Epithelial cell of proximal tubule (primary cell): Measurements from ENCODE around the gene RNF145. TPM values are rescaled to one million over a fixed set of nuclear protein-coding genes. Genes with fewer than 3 reads are reported as not detected.
"Not testable (repeated sequence)": the region's sequence is repeated elsewhere in the genome, so short reads cannot be mapped to it uniquely, and the experiment has no call there.

ENCODE experiments used
- DNase-seq: peaks from one replicate; pipeline ENCODE4 v3.0.0-alpha.2; 2011; ENCODE audit warnings: low read depth
- H3K4me3 ChIP-seq: 2 replicates; pipeline ENCODE4 v1.5.1; 2011; ENCODE audit warnings: low read depth, mild to moderate bottlenecking, low read length
- CTCF ChIP-seq: conservative IDR thresholded peaks from 2 replicates; pipeline ENCODE4 v1.5.1; 2012; ENCODE audit warnings: low read depth, mild to moderate bottlenecking, low read length
- total RNA-seq: library from RNA; depleted of rRNA; stranded (reverse); fragments of >200 nt; gene quantifications from 2 replicates; pipeline ENCODE4 v1.2.3, GENCODE V29; 2015

Gene RNF145
- total RNA-seq, 1 donor from 2014 or later: 71.4 TPM

GRCh38 chr5:159131951-159132350, 77.4 kb downstream of the RNF145 start:
- H3K4me3 ChIP-seq: no peak overlapping the region
- DNase-seq: no peak
- TF ChIP-seq CTCF: no peak

- DNase-seq: no peak
- no peak overlapping the region for H3K4me3 ChIP-seq
- TF ChIP-seq CTCF: no peak
Measured at GRCh38 chr5:159130871-159131270, 78.5 kb downstream of the RNF145 start.

GRCh38 chr5:159128070-159128541, 81.2 kb downstream of the RNF145 start:
- DNase-seq: no peak
- no peak overlapping the region for H3K4me3 ChIP-seq
- no peak for TF ChIP-seq CTCF

- H3K4me3 ChIP-seq: no peak overlapping the region
- DNase-seq: no peak
- TF ChIP-seq CTCF: no peak
Measured at GRCh38 chr5:159123700-159124099, 85.7 kb downstream of the RNF145 start.

- TF ChIP-seq CTCF: no peak
- DNase-seq: no peak
- no peak overlapping the region for H3K4me3 ChIP-seq
Measured at GRCh38 chr5:159123189-159123588, 86.2 kb downstream of the RNF145 start.

GRCh38 chr5:159121061-159121460, 88.3 kb downstream of the RNF145 start:
- no peak for DNase-seq
- TF ChIP-seq CTCF: no peak
- no peak overlapping the region for H3K4me3 ChIP-seq

- no peak for TF ChIP-seq CTCF
- no peak overlapping the region for H3K4me3 ChIP-seq
- no peak for DNase-seq
Measured at GRCh38 chr5:159120446-159120845, 88.9 kb downstream of the RNF145 start.

- H3K4me3 ChIP-seq, DNase-seq: not testable (repeated sequence)
Measured at GRCh38 chr5:159119842-159120241, 89.5 kb downstream of the RNF145 start.

- not testable (repeated sequence) for DNase-seq
Measured at GRCh38 chr5:159118958-159119659, 90.2 kb downstream of the RNF145 start.

More at GRCh38 chr5:159118958-159119659, 90.2 kb downstream of the RNF145 start:
- H3K4me3 ChIP-seq: not testable (repeated sequence)
